NAMALWA (cell line): ENCODE results near the gene SLC15A1.
"Not testable (repeated sequence)": the region's sequence is repeated elsewhere in the genome, so short reads cannot be mapped to it uniquely, and the experiment has no call there.

Source experiments
- DNase-seq: peaks from one replicate; pipeline ENCODE4 v3.0.0-alpha.2; 2015; ENCODE audit warnings: low spot score

Gene SLC15A1

GRCh38 chr13:98781045-98781444 lies 28.6 kb upstream of the SLC15A1 start:
- no peak for DNase-seq

- DNase-seq: no peak
These were observed 28.0 kb upstream of the SLC15A1 start for GRCh38 chr13:98780451-98780850.

GRCh38 chr13:98779695-98780094 lies 27.2 kb upstream of the SLC15A1 start:
- no peak for DNase-seq

- DNase-seq: no peak
These were observed 26.3 kb upstream of the SLC15A1 start for GRCh38 chr13:98778749-98779148.

GRCh38 chr13:98776644-98777043 lies 24.2 kb upstream of the SLC15A1 start:
- DNase-seq: no peak

GRCh38 chr13:98775844-98776598 lies 23.5 kb upstream of the SLC15A1 start:
- DNase-seq: no peak

- DNase-seq: no peak
These were observed 22.9 kb upstream of the SLC15A1 start for GRCh38 chr13:98775386-98775785.

GRCh38 chr13:98774776-98775175 lies 22.3 kb upstream of the SLC15A1 start:
- no peak for DNase-seq

- DNase-seq: no peak
These were observed 21.4 kb upstream of the SLC15A1 start for GRCh38 chr13:98773921-98774320.

GRCh38 chr13:98772794-98773452 lies 20.5 kb upstream of the SLC15A1 start:
- no peak for DNase-seq

- DNase-seq: no peak
These were observed 19.6 kb upstream of the SLC15A1 start for GRCh38 chr13:98771838-98772611.

GRCh38 chr13:98769736-98770135 lies 17.3 kb upstream of the SLC15A1 start:
- DNase-seq: no peak

- no peak for DNase-seq
These were observed 16.1 kb upstream of the SLC15A1 start for GRCh38 chr13:98768522-98768921.

GRCh38 chr13:98766697-98767096 lies 14.2 kb upstream of the SLC15A1 start:
- no peak for DNase-seq

GRCh38 chr13:98765996-98766519 lies 13.6 kb upstream of the SLC15A1 start:
- DNase-seq: no peak

- DNase-seq: no peak
These were observed 9.6 kb upstream of the SLC15A1 start for GRCh38 chr13:98761986-98762616.

GRCh38 chr13:98761126-98761985 lies 8.9 kb upstream of the SLC15A1 start:
- no peak for DNase-seq

GRCh38 chr13:98755729-98756128 lies 3.3 kb upstream of the SLC15A1 start:
- no peak for DNase-seq

GRCh38 chr13:98755116-98755515 lies 2.6 kb upstream of the SLC15A1 start:
- no peak for DNase-seq

GRCh38 chr13:98754468-98754867 lies 2.0 kb upstream of the SLC15A1 start:
- not testable (repeated sequence) for DNase-seq

GRCh38 chr13:98751861-98752466 lies 508 bp downstream of the SLC15A1 start:
- DNase-seq: no peak
